K562 (cell line): Measurements from ENCODE around the gene TBX6. TPM values are rescaled to one million over a fixed set of nuclear protein-coding genes. Genes with fewer than 3 reads are reported as not detected.

Source experiments
- ELK1 ChIP-seq: sonication (generic); formaldehyde crosslinking; IDR thresholded peaks from 2 replicates; pipeline ENCODE4 v1.8.1; 2022; ENCODE audit warnings: missing genetic modification reagents
- GTF2F1 ChIP-seq: IDR thresholded peaks from 2 replicates; pipeline ENCODE4 v1.6.1; 2011; ENCODE audit warnings: low read depth, low read length, improper control_type of control experiment
- KLF13 ChIP-seq: fragments of 450-650 bp; IDR thresholded peaks from 2 replicates; pipeline ENCODE4 v1.6.1; 2016; ENCODE audit warnings: missing genetic modification characterization, low read depth, mild to moderate bottlenecking, missing compliant biosample characterization, moderate library complexity, borderline replicate concordance
- L3MBTL2 ChIP-seq: fragments of 450-650 bp; IDR thresholded peaks from 2 replicates; pipeline ENCODE4 v1.6.1; 2016; ENCODE audit warnings: mild to moderate bottlenecking, moderate library complexity
- LCOR ChIP-seq: sonication (generic); formaldehyde crosslinking; IDR thresholded peaks from 2 replicates; pipeline ENCODE4 v1.8.0; 2022; ENCODE audit warnings: mild to moderate bottlenecking, missing genetic modification reagents
- MBD2 ChIP-seq: sonication (generic); IDR thresholded peaks from 2 replicates; pipeline ENCODE4 v1.6.1; 2016; ENCODE audit warnings: low read depth, borderline replicate concordance
- MTA3 ChIP-seq: fragments of 450-650 bp; formaldehyde crosslinking; IDR thresholded peaks from 2 replicates; pipeline ENCODE4 v1.6.1; 2017; ENCODE audit warnings: mild to moderate bottlenecking, borderline replicate concordance
- NR2F6 ChIP-seq: fragments of 450-650 bp; formaldehyde crosslinking; IDR thresholded peaks from 2 replicates; pipeline ENCODE4 v1.4.0; 2020; ENCODE audit warnings: mild to moderate bottlenecking
- SIN3B ChIP-seq: fragments of 450-650 bp; IDR thresholded peaks from 2 replicates; pipeline ENCODE4 v1.6.1; 2017; ENCODE audit warnings: low read depth, mild to moderate bottlenecking, moderate library complexity
- ZBTB40 ChIP-seq, 2 experiments: fragments of 450-650 bp in 1 of 2; sonication (generic) in 1 of 2; formaldehyde crosslinking in 1 of 2; IDR thresholded peaks; 2 replicates each; pipeline versions ENCODE4 v1.7.1 to v1.9.0; 2016 to 2022; ENCODE audit warnings: inconsistent platforms in 1 of 2, mild to moderate bottlenecking in 1 of 2, missing genetic modification reagents in 1 of 2
- ZC3H4 ChIP-seq: sonication (generic); formaldehyde crosslinking; IDR thresholded peaks from 2 replicates; pipeline ENCODE4 v1.9.0; 2021; ENCODE audit warnings: missing genetic modification reagents, borderline replicate concordance
- ZMIZ1 ChIP-seq, 2 experiments: fragments of 150-350 bp in 1 of 2; IDR thresholded peaks; 2 replicates each; pipeline ENCODE4 v1.6.1; 2012 to 2016; ENCODE audit warnings: low read depth in 2 of 2, low read length in 2 of 2, mild to moderate bottlenecking in 1 of 2, moderate library complexity in 1 of 2
- ZNF778 ChIP-seq: fragments of 450-650 bp; formaldehyde crosslinking; IDR thresholded peaks from 2 replicates; pipeline ENCODE4 v1.4.0; 2020; ENCODE audit warnings: mild to moderate bottlenecking, moderate library complexity
- polyA plus RNA-seq, 8 experiments: library from polyadenylated mRNA; depleted of rRNA in 4 of 8; stranded (reverse) in 5 of 8; unstranded in 3 of 8; fragments of >200 nt; fragmentation: Nextera tagmentation in 2 of 8; fragmentation: Illumina TruSeq in 1 of 8; extraction: Ambion mirVana in 2 of 8; extraction: Trizol in 1 of 8; gene quantifications; 2 replicates each; pipeline versions ENCODE4 v1.2.1 to v1.2.3, GENCODE V29; 2011 to 2014; ENCODE audit warnings: inconsistent platforms in 1 of 8, missing spikeins in 1 of 8
- total RNA-seq, 7 experiments: library from RNA; depleted of rRNA in 6 of 7; stranded (reverse); fragments of >200 nt in 6 of 7; fragmentation: Illumina TruSeq in 2 of 7; extraction: Trizol in 2 of 7; gene quantifications; 2 replicates each; pipeline versions ENCODE4 v1.2.1 to v1.2.3, GENCODE V29; 2011 to 2021; ENCODE audit warnings: low replicate concordance in 1 of 7

The TBX6 gene
- total and polyA plus RNA-seq, 9 of the 15 experiments (the other 6 are each of a cell fraction or from before 2014, with no cell fraction given) = 0.07 to 0.58 (median 0.11) TPM; not detected in 2

- TF ChIP-seq SIN3B (peak; percentile 88), KLF13 (tag) (no peak), ZBTB40 (IDR thresholded peaks at IDR 0.05) (peak; percentile 97), ZBTB40 (CRISPR knock-in tag; IDR thresholded peaks at IDR 0.05) (no peak), ELK1 (CRISPR knock-in tag) (no peak), L3MBTL2 (no peak), MBD2 (peak; percentile 86; the same call in 1 of the 2 replicates), NR2F6 (CRISPR knock-in tag) (no peak), ZMIZ1 (IDR thresholded peaks at IDR 0.05; ENCODE audit: low read depth in 2 of 2, low read length in 2 of 2) (peak in 1 of 2 experiments; percentile 63; a peak in 1 of 4 replicates), ZC3H4 (CRISPR knock-in tag) (0 out of 2 replicates have a peak, but pooled peaks have one; percentile 90), MTA3 (no peak; the same call in 1 of the 2 replicates), GTF2F1 (peak; percentile 61; the same call in 1 of the 2 replicates), ZNF778 (CRISPR knock-in tag) (no peak), LCOR (no peak)
These were observed 16.0 kb downstream of the TBX6 start, which contains the start of gene PPP4C (continued) for GRCh38 chr16:30075503-30076275.
